Limb (tissue), 2 donors: Measurements from ENCODE around the gene CAPN3.

ENCODE experiments used
- DNase-seq, 2 donors: peaks; one replicate each; pipeline ENCODE4 v3.0.0-alpha.2; 2016; ENCODE audit errors: extremely low spot score in 2 of 2

CAPN3 gene

DNA sequence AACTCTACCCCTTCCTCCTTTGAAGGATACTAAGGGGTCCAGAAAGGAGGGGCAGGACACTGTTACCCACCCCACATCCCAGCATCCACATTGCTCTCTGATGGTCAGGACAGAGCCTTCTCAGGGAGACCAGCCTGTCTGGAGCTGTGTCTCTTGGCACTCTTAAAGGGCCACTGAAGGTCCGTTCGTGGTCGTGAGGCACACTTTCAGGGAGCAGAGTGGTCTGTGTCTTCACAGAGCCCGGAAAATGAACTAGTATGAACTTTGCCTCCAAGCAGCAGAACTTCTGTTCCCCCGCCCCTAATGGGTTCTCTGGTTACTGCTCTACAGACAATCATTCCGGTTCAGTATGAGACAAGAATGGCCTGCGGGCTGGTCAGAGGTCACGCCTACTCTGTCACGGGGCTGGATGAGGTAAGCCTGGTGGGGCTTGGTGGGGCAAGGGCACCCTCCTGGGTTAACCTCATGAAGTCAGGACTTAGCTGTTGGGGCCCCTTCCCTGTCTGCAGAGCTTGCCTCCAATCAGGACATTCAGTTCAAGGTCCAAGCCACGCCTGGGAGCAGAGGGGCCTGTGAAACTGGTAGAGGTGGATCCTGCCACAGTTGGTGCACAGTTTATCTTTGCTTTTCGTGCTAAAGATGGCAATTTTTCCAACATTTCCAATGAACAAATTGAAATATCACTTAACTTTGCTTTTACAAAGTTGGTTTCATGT lies 33.2 kb downstream of the CAPN3 start:
- no peak for DNase-seq

DNA sequence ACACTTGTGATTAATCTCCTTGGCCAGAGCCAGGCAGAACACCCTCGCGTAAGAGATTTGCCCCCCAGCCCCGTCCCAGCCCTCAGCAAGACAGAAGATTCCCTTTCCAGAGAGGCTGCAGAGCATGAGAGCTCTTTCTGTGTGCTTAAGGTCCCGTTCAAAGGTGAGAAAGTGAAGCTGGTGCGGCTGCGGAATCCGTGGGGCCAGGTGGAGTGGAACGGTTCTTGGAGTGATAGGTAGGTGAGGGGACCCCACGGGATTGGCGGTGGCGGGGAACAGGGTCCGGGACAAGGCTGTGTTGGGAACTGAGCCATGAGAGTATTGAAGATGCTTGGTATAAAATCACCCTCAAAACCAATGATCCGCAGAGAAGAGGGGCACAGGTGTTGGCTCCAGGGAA lies 34.8 kb downstream of the CAPN3 start:
- DNase-seq: no peak

DNA sequence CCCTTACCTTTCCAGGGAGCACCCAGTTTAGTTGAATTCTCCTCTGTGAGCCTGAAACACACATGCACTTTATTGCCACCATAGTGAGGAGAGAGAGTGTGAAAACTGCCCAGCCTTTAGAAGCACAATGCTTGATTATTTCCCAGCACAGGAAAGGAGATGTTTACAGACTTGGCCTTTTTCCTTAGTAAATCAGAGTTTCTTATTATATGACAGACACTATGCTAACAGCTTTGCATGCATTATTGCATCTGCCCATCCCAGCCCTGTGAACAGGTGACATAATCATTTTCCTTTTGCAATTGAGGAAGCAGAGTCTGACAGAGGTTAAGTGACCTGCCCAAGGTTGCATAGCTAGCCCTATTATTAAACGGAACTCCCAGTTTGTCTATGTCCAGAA lies 36.5 kb downstream of the CAPN3 start:
- DNase-seq: no peak

DNA sequence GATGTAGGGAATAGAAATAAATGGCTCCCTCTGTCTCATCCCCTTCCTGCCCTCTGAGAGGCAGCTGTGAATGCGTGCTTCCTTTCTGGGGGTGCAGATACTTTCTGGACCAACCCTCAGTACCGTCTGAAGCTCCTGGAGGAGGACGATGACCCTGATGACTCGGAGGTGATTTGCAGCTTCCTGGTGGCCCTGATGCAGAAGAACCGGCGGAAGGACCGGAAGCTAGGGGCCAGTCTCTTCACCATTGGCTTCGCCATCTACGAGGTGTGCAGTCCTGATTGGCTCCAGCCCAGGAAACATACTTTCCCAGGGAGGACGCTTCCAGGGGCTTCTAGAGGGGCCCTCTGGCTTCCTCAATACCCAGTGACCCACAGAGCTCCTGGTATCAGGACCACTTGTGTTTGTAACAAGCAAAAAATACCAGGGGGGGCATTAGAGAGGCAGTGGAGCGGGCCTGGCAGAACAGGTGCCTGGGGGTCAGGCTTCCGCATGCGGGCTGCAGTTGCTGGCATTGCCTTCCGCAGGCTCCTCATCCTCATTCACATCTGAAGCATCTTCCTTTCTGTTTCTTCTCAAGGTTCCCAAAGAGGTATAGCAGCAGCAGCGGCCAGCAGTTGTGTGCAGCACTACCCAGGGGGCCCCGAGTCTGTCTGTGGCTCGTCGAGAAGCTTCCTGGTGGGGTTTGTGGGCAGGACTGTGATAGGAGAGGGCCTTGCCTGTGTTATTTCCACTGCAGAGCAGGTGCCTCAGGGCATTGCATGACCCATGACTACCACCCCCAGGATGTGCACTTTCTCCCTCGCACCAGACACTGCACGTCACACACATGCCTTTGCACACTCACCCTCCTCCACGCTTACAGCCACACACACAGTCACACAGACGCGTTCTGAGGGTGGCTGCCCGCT lies 42.5 kb downstream of the CAPN3 start:
- DNase-seq: no peak

DNA sequence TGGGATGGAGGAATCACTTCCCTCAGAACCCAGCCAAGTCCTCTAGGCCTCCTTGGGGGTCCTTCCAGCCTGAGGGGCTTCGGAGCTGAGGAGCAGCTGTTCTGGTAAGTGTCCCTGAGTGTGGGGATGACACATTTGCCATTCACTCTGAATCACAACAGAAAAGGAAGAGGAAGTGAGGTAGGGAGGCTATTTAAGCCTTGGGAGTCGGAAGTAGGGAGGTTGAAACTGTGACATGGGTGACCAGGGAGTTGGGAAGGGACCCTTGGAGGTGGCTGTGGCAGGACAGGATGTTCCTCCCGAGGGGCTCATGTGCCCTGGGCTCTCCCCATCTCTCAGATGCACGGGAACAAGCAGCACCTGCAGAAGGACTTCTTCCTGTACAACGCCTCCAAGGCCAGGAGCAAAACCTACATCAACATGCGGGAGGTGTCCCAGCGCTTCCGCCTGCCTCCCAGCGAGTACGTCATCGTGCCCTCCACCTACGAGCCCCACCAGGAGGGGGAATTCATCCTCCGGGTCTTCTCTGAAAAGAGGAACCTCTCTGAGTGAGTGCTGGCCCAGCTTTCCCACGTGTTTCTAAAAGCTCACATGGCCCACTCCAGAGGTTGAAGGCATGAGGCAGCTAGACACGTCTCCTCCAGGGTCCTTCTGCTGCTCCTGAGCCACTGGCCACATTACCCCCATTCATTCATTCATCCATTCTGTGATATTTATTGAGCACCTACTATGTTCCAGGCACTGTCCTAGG lies 43.3 kb downstream of the CAPN3 start:
- no peak for DNase-seq

DNA sequence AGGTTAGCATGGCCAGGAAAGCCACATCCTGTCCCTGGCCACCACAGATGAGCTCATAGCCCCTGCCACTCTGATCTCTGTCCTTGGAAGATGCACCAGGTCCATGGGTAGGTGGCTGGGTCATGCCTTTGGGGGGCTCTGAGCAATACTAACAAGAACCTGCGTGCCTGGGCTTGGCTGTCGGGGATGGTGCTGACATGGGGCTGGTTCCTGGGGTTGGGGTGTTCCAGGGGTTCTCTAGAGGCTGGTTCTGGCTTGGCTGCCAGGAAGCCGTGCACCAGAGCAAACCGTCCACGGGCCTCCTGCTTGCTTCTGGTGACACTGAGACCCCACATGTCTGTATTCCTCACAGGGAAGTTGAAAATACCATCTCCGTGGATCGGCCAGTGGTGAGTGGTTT lies 44.1 kb downstream of the CAPN3 start:
- no peak for DNase-seq

DNA sequence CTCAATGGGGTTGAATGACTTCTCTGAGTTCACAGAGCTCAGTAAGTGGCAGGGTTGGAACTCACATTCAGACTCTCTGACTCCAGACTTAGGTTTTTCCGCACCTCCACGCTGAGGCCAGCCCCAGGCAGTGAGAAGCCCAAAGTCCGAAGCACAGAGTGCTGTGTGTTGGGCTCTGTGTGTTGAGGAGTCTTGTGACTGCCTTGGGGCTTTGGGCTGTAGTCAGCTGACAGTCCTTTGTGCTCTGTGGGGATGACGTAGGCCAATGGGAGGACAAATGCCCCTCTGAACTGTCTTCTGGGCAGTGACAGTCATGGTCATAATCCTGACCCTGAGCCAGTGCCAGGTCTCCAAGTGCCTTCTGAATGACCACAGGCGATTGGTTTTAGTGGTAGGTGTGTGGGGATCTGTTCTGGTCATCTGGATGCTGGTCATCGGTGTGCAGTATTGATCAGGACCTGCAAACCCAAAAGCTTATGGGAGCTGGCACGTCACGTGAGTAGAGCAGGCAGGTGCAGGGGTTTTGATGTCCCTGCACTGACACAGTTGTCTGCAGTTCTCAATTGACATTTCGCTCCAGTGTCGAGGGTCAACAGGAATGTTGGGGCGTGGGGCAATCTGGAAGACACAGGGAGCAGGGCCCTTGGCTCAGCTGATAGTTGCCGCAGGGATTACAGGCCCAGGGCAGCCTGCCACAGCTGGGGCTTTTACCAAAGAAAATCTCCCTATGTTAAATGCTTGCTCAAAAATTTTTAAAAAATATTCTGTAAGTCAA lies 45.3 kb downstream of the CAPN3 start:
- DNase-seq: no peak

DNA sequence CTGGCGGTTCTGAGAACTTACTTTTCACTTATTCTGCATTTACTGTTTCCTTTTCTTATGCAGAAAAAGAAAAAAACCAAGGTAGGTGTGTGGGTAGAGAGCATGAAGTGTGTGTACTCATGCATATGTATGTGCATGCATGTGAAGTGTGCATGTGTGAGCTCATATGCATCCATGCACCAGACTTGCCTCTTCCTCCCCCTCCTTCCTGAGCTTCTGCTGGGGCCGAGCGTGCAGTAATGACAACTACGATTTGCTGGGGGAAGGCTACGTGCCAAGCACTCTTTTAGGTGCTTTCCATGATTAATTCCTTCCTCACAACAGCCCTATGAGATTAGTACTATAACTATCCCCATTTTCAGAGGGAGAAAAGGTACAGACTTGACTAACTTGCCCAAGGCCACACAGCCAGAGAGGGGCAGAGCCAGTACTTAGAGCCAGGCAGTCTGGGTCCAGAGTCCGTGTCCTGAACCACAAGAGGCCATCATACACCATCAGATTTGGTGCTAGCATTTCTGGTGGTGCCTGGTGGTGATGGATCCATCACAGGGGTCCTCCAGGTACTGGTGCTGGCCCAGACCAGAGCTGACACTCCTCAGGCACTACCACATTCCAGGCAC lies 46.7 kb downstream of the CAPN3 start:
- no peak for DNase-seq

DNA sequence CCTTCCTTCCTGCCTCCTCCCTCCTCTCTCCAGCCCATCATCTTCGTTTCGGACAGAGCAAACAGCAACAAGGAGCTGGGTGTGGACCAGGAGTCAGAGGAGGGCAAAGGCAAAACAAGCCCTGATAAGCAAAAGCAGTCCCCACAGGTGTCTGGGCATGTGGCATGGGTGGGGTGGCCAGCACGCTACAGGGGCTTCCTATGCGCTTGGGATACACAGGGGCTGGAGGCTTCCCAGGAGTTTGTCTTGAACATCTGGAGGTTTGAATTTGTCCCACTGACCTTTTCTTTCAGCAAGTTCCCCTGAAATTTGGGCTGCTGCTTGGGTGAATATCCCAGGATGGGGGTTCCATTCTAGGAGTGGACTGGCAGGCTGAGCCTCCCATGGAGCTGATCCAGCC lies 48.9 kb downstream of the CAPN3 start:
- DNase-seq: no peak

DNA sequence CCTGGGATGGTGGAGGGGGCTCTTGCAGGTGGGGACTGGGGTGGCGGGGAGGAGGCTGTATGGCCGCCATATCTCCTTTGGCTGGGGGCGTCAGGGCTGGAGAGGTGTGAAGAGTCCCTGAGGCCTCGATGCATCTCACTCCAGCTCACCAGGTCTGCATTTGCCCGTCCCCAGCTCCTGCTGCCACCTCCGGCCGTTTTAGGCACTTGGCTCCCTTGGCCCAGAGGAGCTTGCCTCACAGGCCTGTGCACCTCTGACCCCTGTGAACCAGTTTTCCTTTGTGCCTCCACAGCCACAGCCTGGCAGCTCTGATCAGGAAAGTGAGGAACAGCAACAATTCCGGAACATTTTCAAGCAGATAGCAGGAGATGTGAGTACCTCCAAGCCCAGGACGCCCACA lies 49.7 kb downstream of the CAPN3 start:
- DNase-seq: no peak

DNA sequence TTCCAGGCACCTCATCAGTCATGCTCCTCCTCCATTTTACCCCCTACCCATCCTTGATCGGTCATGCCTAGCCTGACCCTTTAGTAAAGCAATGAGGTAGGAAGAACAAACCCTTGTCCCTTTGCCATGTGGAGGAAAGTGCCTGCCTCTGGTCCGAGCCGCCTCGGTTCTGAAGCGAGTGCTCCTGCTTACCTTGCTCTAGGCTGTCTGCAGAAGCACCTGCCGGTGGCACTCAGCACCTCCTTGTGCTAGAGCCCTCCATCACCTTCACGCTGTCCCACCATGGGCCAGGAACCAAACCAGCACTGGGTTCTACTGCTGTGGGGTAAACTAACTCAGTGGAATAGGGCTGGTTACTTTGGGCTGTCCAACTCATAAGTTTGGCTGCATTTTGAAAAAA lies 52.6 kb downstream of the CAPN3 start:
- DNase-seq: no peak

DNA sequence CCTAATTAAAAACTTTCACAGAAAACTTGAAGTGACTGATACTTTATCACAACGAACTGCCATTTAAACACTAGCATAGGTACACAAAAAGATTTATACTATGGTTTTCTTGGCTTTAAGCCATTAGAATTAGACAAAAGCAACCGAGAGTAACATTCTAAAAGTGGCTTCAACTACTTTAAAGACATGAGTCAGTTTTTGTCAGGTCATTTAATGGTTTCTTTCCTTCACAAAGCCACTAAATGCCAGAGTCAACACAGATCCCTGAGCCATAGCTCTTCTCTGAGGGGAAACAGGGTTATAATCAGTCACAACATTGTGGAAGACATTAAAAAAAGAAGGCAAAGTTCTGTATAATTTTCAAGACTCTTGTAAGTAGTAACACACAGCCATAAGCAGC lies 54.6 kb downstream of the CAPN3 start:
- no peak for DNase-seq

DNA sequence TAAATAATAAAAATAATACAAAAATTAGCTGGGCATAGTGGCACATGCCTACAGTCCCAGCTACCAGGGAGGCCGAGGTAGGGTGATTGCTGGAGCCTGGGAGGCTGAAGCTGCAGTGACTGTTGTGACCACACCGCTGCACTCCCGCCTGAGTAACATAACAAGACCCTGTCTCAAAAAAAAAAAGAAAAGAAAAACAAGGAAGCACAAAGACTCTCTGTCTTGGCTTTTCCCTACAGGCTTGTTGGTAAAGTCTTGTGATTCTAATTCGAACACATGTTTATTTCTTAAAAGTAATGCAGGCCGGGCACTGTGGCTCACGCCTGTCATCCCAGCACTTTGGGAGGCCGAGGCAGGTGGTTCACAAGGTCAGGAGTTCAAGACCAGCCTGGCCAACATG lies 60.1 kb downstream of the CAPN3 start:
- no peak for DNase-seq

DNA sequence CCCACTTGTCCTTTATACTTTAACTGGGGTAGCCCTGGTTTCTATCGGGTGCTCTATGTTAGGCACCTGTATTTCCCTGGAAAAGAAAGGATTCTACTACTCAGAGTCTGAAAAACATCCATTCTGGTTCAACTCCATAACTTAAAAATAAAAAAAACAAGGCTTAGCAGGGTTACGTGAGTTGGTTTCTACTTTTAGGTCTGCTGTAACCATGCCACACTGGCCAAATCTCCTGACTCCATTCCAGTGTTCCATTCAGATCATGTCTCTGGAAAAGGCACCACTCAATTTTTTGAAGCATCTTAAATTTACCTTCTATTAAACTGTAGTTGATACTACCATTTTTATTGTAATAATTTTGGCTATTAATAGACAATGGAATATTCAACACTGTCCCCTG lies 62.1 kb downstream of the CAPN3 start:
- no peak for DNase-seq

DNA sequence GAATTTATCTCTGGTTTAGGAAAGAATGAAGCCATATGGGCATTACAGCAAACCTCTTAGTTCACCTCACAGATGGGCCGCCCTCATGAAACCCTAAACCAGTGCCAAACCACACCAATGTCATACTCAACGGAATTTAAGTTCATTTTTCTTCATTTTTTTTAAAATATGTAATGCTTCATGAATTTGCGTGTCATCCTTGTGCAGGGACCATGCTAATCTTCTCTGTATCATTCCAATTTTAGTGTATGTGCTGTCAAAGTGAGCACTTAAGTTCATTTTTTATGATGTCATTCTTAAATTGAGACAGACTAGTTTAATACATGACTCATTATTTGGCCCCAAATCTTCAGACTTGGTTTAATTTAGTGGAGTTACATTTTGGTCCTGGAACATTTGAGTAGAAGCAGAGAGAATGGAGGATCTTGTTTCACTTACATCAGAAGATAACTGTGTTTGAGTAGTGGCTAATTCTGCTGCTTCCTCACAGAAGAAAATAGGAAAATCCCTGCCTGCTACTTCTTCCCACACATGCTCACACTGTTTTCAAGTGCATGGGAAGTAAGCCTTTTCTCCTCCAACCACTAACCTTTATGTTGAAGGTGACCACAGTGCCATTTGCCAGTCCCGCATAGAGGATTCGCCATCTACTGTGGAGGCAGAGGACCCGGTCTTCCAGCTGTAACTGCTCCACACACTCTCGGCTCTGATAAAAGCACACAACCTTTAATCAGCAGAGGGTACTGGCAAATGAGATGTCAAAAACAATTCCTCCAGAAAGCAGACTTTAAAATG lies 68.3 kb downstream of the CAPN3 start:
- DNase-seq: peak in 1 of 2 donors; percentile 6

DNA sequence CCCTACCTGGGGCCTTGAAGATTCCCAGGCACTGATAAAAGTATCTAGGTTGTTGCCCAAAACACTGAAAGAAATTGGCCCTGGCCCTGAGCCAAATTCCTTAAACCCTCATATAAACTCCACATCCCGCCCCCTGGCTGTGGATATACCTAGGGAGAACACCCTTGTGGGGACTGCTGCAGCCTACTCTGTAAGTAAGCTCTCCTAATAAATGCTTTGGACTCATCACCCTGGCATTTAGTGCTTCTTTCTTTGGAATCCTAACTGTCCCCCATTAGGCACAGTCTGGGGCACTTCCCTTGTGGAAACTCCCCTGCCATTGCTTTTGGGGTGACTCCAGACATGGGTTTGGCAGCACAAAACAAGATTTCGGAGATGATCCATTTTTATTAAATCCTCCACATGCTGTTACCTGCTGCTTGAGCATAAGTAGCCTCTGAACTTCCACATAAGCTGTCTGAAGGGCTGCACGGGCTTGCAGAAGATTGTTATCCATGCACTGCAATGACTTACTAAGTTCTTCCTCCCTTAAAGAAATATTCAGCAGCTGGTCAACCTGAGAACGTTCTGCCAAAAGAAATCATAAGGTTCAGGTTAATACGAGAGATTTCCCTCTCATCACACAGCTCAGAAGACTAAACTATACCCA lies 85.2 kb downstream of the CAPN3 start:
- no peak for DNase-seq

DNA sequence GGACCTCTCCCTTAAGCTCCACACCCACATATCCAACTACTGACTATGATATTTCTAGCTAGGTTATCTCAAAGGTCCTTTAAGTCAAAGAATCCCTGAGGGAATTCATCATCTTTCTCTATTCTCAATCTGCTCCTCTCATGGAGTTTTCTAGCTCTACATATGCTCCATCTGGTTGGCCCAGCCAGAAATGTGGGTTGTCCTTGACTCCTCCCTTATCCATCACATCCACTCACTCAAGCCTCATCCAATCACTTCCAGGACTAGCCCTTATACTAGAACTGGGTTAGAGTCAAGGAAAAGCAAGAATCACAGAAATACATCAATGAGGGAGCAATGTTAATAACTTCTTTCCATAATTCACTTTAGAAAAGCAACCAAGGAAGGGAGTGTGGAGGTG lies 86.2 kb downstream of the CAPN3 start:
- no peak for DNase-seq

DNA sequence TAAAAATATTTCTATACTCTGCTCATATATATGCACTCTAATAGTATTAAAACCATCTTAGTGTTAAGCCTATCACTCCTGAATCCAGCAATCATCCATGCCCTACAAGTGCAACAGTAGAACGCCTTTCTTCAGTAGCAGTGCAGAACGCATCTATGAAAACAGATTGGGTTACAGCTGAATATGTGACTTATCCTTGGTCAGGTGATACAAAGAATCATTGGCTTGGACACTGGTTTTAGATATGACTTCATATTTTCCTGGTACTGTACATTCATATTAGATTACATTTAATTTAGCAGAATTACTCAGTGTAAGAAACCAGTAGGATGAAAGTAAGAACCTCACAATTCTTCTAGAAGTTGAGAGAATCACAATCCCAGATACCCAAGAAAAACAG lies 88.3 kb downstream of the CAPN3 start:
- no peak for DNase-seq

DNA sequence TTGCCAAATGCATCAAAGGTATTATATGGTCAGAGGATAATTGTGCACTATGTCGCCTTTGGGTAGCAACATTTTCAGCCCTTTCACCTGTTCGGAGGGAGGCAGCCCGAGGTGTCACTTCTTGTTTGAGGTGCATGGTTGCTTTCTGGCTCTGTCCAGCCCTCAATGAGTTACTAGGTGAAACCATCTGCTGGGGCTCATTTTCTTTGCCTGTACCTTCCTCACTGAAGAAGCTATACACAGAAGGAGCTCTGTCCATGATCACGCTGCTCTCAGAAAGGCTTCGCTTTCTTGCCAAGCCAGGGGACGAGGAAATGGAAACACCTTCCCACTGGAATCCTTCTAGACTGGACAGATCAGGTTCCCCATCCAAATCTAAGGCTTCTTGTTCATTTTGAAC lies 89.0 kb downstream of the CAPN3 start:
- no peak for DNase-seq
